ENCODE results near the gene LRRC2. TPM values are rescaled to one million over a fixed set of nuclear protein-coding genes. Genes with fewer than 3 reads are reported as not detected.

Gene LRRC2
- total and polyA plus RNA-seq, 9 of the 15 experiments (the other 6 are each of a cell fraction or from before 2014, with no cell fraction given): 0.01 to 0.04 (median 0.03) TPM; not detected in 5

- no peak overlapping the region for H3K4me2 ChIP-seq (ENCODE audit: insufficient read depth, low read length)
- TF ChIP-seq NCOA4 (IDR thresholded peaks at IDR 0.05; ENCODE audit: partially characterized antibody): no peak
- no peak for TF ChIP-seq ATF4 (CRISPR knock-in tag; IDR thresholded peaks at IDR 0.05)
- no peak for TF ChIP-seq ZNF583 (CRISPR knock-in tag; IDR thresholded peaks at IDR 0.05)
- no peak for TF ChIP-seq PCBP1 (IDR thresholded peaks at IDR 0.05; ENCODE audit: low read depth, low read length, poor library complexity, severe bottlenecking)
- TF ChIP-seq CEBPZ (IDR thresholded peaks at IDR 0.05; ENCODE audit: borderline replicate concordance, low read depth, low read length): no peak
- no peak for TF ChIP-seq CHD4 (IDR thresholded peaks at IDR 0.05; ENCODE audit: insufficient read depth, insufficient replicate concordance, low read depth, low read length, poor library complexity, severe bottlenecking)
- no peak overlapping the region for H3K9ac ChIP-seq (ENCODE audit: insufficient read depth in 1 of 2, low read depth in 2 of 2, low read length in 2 of 2)
- in situ Hi-C loops (cut with MboI): no loop called here
- no peaks in the 10 kb centered on the region for H3K9me1 ChIP-seq (ENCODE audit: control insufficient read depth, insufficient read depth, low read length)
- peaks cover 24 to 38% of the 10 kb centered on the region in 2 experiments for H3K27me3 ChIP-seq (ENCODE audit: control insufficient read depth in 2 of 2, insufficient read depth in 2 of 2, low read length in 2 of 2)
- ChIA-PET CTCF (ENCODE audit: low intra/inter-chr PET ratio) (no interaction called here), POLR2A (no interaction called here)
- no peak overlapping the region for H2AFZ ChIP-seq (ENCODE audit: low read depth, low read length)
- no peaks in the 10 kb centered on the region for H3K9me3 ChIP-seq (replicated peaks; ENCODE audit: control insufficient read depth, insufficient read depth, low read depth, low read length)
- no peaks in the 10 kb centered on the region for H3K36me3 ChIP-seq (ENCODE audit: control insufficient read depth, insufficient read depth, low read length)
- no peak overlapping the region for H3K4me3 ChIP-seq
- no peaks in the 10 kb centered on the region for H3K79me2 ChIP-seq (ENCODE audit: control insufficient read depth, insufficient read depth, low read length)
- DNase-seq (ENCODE audit: extremely low read depth in 1 of 4, low spot score in 3 of 4) (no peak), ATAC-seq (no peak), FAIRE-seq (no peak)
- H4K20me1 ChIP-seq (replicated peaks; ENCODE audit: control insufficient read depth, insufficient read depth, low read length): no peaks in the 10 kb centered on the region
- H3K27ac ChIP-seq (ENCODE audit: extremely low read depth, low read depth, low read length): no peak overlapping the region
- H3K4me1 ChIP-seq (replicated peaks in 1 of 2; ENCODE audit: control insufficient read depth in 2 of 2, insufficient read depth in 2 of 2, low read length in 2 of 2): no peaks in the 10 kb centered on the region
- BruUV-seq (replicated peaks): no TSS peak
- 0% methylated on average over 5 of the region's 5 CpGs for WGBS (ENCODE audit: insufficient coverage, low coverage, missing lambda C conversion rate)
- intact Hi-C loops (cut with micrococcal nuclease): no loop called here
Observed at GRCh38 chr3:46479021-46479420, 87.1 kb downstream of the LRRC2 start.
